ENCODE data around the gene CD74. TPM values are rescaled to one million over a fixed set of nuclear protein-coding genes. Genes with fewer than 3 reads are reported as not detected.
A peak's percentile ranks its signal among the peaks of the same experiment; 100 is the strongest.

Gene CD74
- total RNA-seq, 1 donor from 2014 or later = 1.1 TPM

DNA sequence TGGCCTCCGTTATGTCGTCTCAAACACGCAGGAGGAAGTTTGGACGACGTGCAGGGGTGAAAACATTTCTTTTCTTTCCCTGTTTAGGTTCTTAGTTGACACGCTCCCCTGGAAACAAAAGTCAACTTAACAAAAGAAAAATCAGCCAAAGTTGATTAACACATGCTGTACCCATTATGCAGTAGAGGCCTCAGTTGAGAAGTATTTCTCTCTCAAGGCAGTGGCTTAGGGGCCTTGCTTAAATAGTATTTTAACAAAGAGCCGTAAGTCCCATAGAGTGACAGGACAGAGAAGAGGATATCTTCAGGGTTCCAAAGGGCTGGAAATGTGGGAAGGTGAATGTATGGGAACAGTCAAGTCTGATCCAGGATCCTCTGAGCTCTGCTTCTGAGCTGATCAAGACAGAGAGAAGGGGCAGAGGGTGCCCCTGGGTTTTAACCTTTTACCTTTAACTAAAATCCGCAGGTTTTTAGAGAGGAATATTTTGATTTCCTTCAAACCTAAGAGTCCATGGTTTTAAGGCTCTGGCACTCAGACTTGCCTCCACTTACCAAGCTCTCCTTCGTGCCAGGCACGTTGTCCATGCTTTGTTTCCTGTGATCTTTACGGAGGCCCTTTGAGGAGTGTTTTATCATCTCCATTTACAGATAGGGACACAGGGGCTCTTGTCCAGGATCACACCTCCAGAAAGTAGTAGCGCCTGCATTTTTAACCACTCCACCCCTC lies 629 bp upstream of the CD74 start:
- H3K4me3 ChIP-seq (ENCODE audit: low read depth, low read length) = no peak overlapping the region
- FAIRE-seq (no peak), DNase-seq (ENCODE audit: low read depth) (no peak)
- H3K36me3 ChIP-seq (ENCODE audit: control insufficient read depth, insufficient read depth, low read length) = no peaks in the 10 kb centered on the region
- H3K27me3 ChIP-seq (ENCODE audit: control insufficient read depth, insufficient read depth, low read length) = no peaks in the 10 kb centered on the region
- TF ChIP-seq, protein P1, sequence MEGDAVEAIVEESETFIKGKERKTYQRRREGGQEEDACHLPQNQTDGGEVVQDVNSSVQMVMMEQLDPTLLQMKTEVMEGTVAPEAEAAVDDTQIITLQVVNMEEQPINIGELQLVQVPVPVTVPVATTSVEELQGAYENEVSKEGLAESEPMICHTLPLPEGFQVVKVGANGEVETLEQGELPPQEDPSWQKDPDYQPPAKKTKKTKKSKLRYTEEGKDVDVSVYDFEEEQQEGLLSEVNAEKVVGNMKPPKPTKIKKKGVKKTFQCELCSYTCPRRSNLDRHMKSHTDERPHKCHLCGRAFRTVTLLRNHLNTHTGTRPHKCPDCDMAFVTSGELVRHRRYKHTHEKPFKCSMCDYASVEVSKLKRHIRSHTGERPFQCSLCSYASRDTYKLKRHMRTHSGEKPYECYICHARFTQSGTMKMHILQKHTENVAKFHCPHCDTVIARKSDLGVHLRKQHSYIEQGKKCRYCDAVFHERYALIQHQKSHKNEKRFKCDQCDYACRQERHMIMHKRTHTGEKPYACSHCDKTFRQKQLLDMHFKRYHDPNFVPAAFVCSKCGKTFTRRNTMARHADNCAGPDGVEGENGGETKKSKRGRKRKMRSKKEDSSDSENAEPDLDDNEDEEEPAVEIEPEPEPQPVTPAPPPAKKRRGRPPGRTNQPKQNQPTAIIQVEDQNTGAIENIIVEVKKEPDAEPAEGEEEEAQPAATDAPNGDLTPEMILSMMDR (IDR thresholded peaks at IDR 0.05; ENCODE audit: insufficient read depth, low read length, severe bottlenecking) = no peak

DNA sequence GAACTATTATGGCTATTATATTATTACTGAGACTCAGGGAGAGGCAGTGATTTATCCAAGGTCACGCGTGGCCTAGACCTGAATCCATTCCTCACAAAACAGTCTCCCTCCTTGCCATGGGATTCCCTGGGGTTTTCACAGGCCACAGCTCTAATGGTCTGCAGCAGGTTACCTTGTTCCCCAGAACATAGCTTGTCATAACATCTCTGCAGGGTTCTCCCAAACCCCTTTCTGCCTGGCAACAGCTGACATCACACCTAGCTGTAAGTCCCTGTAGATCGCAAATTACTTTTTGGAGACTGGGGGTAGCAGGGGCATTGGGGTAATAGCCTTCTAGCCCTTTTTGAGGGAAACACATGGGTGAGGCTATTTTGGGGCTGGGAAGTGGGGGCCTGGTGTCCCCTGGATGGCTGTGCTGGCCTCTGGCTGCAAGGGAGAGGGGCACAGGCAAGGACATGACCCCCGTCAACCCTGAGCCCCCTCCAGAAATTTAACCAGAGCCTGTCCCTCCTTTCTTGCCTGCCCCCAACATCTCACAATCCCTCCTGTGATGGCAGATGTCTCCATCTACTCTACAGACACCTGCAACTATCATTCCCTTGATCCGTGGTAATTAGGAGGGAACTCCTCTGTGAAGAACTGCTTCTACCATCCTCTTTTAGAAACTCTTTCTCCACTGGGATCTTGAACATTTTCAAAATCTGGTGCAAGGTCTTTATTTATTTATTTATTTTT lies 1.3 kb downstream of the CD74 start:
- Histone ChIP-seq H3K4me3 (ENCODE audit: low read depth, low read length) (no peak overlapping the region), H3K36me3 (ENCODE audit: control insufficient read depth, insufficient read depth, low read length) (no peaks in the 10 kb centered on the region), H3K27me3 (ENCODE audit: control insufficient read depth, insufficient read depth, low read length) (no peaks in the 10 kb centered on the region)
- peak; percentile 40 for DNase-seq (ENCODE audit: low read depth)
- no peak for FAIRE-seq
- TF ChIP-seq, protein P1 (IDR thresholded peaks at IDR 0.05; ENCODE audit: insufficient read depth, low read length, severe bottlenecking) = no peak

DNA sequence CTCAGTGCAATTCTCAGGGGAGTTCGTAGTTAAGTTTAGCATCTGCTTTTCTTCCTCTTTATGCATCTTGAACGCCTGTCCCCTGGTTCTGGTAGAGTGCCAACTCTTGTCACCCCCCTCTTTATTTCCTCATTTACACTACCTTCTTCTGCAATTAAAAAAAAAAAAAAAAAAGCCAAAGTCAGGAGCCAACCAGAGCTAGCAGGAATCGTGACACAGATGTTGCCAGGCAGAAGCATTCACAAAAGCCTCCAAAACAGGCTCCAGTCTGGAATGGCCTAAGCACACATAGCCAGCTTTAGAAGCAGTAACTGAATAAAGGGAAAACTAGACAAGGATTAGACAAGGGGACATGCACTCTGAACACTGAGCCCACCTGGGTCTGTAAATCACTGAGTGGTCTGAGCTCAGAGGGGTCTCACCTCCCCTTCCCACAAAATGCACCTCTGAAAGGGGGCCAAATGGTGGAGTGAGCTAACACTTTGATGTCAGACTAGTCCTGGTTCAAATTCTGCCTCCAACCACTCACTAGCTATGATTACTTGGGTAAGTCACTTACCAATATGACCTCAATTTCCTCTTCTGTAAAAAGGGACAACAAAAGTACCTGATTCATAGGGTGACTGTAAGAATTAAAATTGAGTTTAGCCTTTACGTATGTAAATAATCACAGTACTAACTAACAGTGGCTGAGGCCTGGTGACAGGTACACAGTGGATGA lies 2.0 kb downstream of the CD74 start:
- no peak for FAIRE-seq
- H3K4me3 ChIP-seq (ENCODE audit: low read depth, low read length) = no peak overlapping the region
- peak; percentile 77 for DNase-seq (ENCODE audit: low read depth)

DNA sequence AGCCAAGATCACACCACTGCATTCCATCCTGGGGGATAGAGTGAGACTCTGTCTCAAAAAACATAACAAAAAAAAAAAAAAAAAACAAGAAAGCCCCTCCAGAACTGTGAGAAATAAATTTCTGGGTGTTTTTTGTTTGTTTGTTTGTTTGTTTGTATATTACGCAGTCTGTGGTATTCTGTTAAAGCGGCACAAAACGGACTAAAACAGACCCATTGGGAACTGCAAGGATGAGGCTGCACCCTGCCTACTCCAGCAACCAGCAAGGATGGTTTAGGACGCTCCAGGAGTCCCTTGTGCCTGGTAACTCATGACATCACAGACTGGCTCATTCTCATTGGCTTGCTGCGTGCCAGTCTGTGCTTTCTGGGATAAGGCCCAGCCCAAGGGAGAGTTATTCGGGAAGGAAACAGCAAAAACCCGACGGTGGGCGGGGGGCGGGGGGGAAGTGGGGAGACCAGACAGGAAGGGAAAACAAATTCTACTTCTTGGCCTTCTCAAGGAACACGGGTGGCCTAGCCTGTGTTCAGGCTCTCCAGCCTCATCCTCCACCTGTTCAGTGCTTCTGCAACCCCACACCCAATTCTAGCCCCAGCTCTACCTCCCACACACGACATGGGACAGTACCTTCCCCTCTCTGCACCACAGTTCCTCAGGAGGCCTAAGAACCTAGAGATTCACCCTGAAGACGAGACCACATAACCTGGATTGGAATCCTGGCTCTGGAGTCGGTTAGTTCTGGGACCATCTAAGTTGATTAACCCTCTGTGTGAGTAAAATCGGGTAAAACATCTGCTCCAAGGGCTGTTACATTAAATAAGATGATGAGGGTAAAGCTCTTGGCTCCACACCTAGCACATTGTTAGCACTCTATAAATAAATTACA lies 2.8 kb downstream of the CD74 start:
- FAIRE-seq (no peak), DNase-seq (ENCODE audit: low read depth) (peak; percentile 88)
- H3K27me3 ChIP-seq (ENCODE audit: control insufficient read depth, insufficient read depth, low read length) = no peaks in the 10 kb centered on the region
- TF ChIP-seq, protein P1 (IDR thresholded peaks at IDR 0.05; ENCODE audit: insufficient read depth, low read length, severe bottlenecking) = no peak
- no peaks in the 10 kb centered on the region for H3K36me3 ChIP-seq (ENCODE audit: control insufficient read depth, insufficient read depth, low read length)
- no peak overlapping the region for H3K4me3 ChIP-seq (ENCODE audit: low read depth, low read length)

More for the DNA sequence above, 2.0 kb downstream of the CD74 start:
- no peaks in the 10 kb centered on the region for H3K27me3 ChIP-seq (ENCODE audit: control insufficient read depth, insufficient read depth, low read length)
- no peaks in the 10 kb centered on the region for H3K36me3 ChIP-seq (ENCODE audit: control insufficient read depth, insufficient read depth, low read length)
- TF ChIP-seq, protein P1 (IDR thresholded peaks at IDR 0.05; ENCODE audit: insufficient read depth, low read length, severe bottlenecking) = no peak

DNA sequence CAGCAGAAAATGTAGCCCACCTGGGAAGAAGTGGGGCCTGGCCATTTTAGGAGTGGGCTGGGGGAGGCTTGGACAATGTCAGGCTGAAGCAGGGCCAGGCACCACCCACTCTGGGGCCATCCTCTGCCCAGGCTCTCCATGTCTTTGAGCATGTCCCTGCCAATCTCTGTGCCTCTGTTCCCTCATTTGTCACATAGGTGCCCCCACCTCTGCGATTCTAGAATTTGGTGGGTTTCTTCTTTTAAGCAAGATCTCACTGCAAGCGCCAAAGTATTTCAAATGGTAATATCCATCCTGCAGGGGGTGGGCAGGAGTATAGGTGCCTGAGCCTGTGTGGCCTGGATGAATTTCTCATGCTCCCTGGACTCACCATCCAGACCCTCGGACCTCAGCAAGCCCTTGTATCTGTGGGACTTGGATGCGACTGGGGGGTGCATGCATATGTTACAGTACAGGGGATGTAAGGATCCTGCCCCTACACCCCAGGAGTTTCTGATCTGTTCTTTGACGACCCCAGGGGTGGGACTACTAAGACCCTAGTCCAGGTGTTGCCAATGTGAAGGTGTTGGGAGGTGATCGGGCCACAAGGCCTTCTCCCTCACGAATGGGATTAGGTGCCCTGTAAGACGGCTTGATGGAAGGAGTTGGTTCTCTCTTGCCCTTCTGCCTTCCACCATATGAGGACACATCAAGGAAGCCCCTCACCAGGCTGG lies 4.3 kb downstream of the CD74 start:
- no peaks in the 10 kb centered on the region for H3K27me3 ChIP-seq (ENCODE audit: control insufficient read depth, insufficient read depth, low read length)
- H3K4me3 ChIP-seq (ENCODE audit: low read depth, low read length) = no peak overlapping the region
- no peak for FAIRE-seq

More for the DNA sequence above, 4.3 kb downstream of the CD74 start:
- TF ChIP-seq, protein P1 (IDR thresholded peaks at IDR 0.05; ENCODE audit: insufficient read depth, low read length, severe bottlenecking) = no peak
- DNase-seq (ENCODE audit: low read depth) = no peak
- H3K36me3 ChIP-seq (ENCODE audit: control insufficient read depth, insufficient read depth, low read length) = no peaks in the 10 kb centered on the region

Data from bronchial epithelial cell (primary cell).